GM23248 (cell line): ENCODE results near the gene PSMC5. TPM values are rescaled to one million over a fixed set of nuclear protein-coding genes. Genes with fewer than 3 reads are reported as not detected.
"Not testable (repeated sequence)": the region's sequence is repeated elsewhere in the genome, so short reads cannot be mapped to it uniquely, and the experiment has no call there.

Experiments
- DNase-seq: peaks from one replicate; pipeline ENCODE4 v3.0.0-alpha.2; 2015
- H2AFZ ChIP-seq: fragments of 200-600 bp; sonication (generic); 2 replicates; pipeline ENCODE4 v1.6.1; 2016; ENCODE audit warnings: antibody characterized with exemption
- H3F3A ChIP-seq: fragments of 200-600 bp; sonication (generic); 2 replicates; pipeline ENCODE4 v1.6.1; 2016; ENCODE audit warnings: mild to moderate bottlenecking, antibody characterized with exemption, mixed run types; ENCODE audit not compliant: insufficient read depth
- H3K27ac ChIP-seq: fragments of 200-600 bp; sonication (generic); 2 replicates; pipeline ENCODE4 v1.5.1; 2016; ENCODE audit warnings: mild to moderate bottlenecking
- H3K27me3 ChIP-seq: fragments of 200-600 bp; sonication (generic); replicated peaks from 2 replicates; pipeline ENCODE4 v1.6.1; 2016; ENCODE audit warnings: mild to moderate bottlenecking; ENCODE audit not compliant: insufficient read depth
- H3K36me3 ChIP-seq: fragments of 200-600 bp; sonication (generic); 2 replicates; pipeline ENCODE4 v1.6.1; 2016; ENCODE audit warnings: low read depth, mild to moderate bottlenecking
- H3K4me1 ChIP-seq: fragments of 200-600 bp; sonication (generic); 2 replicates; pipeline ENCODE4 v1.6.1; 2016; ENCODE audit warnings: mild to moderate bottlenecking; ENCODE audit not compliant: insufficient read depth
- H3K4me2 ChIP-seq: fragments of 200-600 bp; sonication (generic); one replicate; pipeline ENCODE4 v1.6.1; 2016; ENCODE audit warnings: mild to moderate bottlenecking; ENCODE audit not compliant: unreplicated experiment
- H3K4me3 ChIP-seq: fragments of 200-600 bp; sonication (generic); 2 replicates; pipeline ENCODE4 v1.5.1; 2016; ENCODE audit warnings: mild to moderate bottlenecking
- H3K79me2 ChIP-seq: fragments of 200-600 bp; sonication (generic); 2 replicates; pipeline ENCODE4 v1.6.1; 2016; ENCODE audit warnings: mild to moderate bottlenecking; ENCODE audit not compliant: insufficient read depth
- H3K9ac ChIP-seq: fragments of 200-600 bp; sonication (generic); 2 replicates; pipeline ENCODE4 v1.6.1; 2016; ENCODE audit warnings: mild to moderate bottlenecking
- H3K9me2 ChIP-seq: fragments of 200-600 bp; sonication (generic); 2 replicates; pipeline ENCODE4 v1.6.1; 2016; ENCODE audit warnings: mixed run types, mild to moderate bottlenecking, moderate library complexity; ENCODE audit not compliant: insufficient read depth
- H3K9me3 ChIP-seq: fragments of 200-600 bp; sonication (generic); one replicate; pipeline ENCODE4 v1.6.1; 2017; ENCODE audit warnings: low read depth
- H4K20me1 ChIP-seq: fragments of 200-600 bp; sonication (generic); 2 replicates; pipeline ENCODE4 v1.6.0; 2016; ENCODE audit not compliant: insufficient read depth
- EZH2 ChIP-seq: fragments of 200-600 bp; sonication (generic); IDR thresholded peaks from 2 replicates; pipeline ENCODE4 v1.6.1; 2018; ENCODE audit warnings: antibody characterized with exemption, mild to moderate bottlenecking; ENCODE audit not compliant: insufficient read depth, poor library complexity, severe bottlenecking
- EZH2phosphoT487 ChIP-seq: fragments of 200-600 bp; sonication (generic); IDR thresholded peaks from 2 replicates; pipeline ENCODE4 v1.6.1; 2018; ENCODE audit warnings: antibody characterized with exemption, moderate library complexity, mild to moderate bottlenecking, low read depth; ENCODE audit not compliant: insufficient read depth
- WGBS, 2 experiments: methylation state at CpG; one replicate each; pipeline ENCODE4 v1.1.6; 2015 to 2017; ENCODE audit warnings: low lambda C conversion rate in 2 of 2, low coverage in 1 of 2; ENCODE audit errors: missing lambda C conversion rate in 2 of 2; 5-methylcytosine and 5-hydroxymethylcytosine counted together
- in situ Hi-C: fragments of 300-500 bp; cut with MboI; formaldehyde crosslinking; loops from 2 replicates; pipeline ENCODE4 v1.15.0; 2020
- polyA plus RNA-seq: library from polyadenylated mRNA; unstranded; fragments of >200 nt; fragmentation: Nextera tagmentation; extraction: Ambion mirVana; gene quantifications from 2 replicates; pipeline ENCODE4 v1.2.1, GENCODE V29; 2016
- total RNA-seq: library from RNA; depleted of rRNA; stranded (reverse); fragments of >200 nt; shearing (Covaris generic); gene quantifications from 2 replicates; pipeline ENCODE4 v1.2.3, GENCODE V29; 2014

Gene PSMC5
- total and polyA plus RNA-seq, 2 experiments from 2014 or later, result 60.5 to 180 TPM

- peaks cover 65% of the 10 kb centered on the region for H3K79me2 ChIP-seq
- H3K9me2 ChIP-seq, result no peaks in the 10 kb centered on the region
- peak overlapping the region; percentile 80 for H3K4me3 ChIP-seq
- no peaks in the 10 kb centered on the region for H3K36me3 ChIP-seq
- peak overlapping the region; percentile 73; the same call in 1 of the 2 replicates for H2AFZ ChIP-seq
- DNase-seq, result peak; percentile 34
- H3K27me3 ChIP-seq, result no peaks in the 10 kb centered on the region
- H3K9me3 ChIP-seq, result no peaks in the 10 kb centered on the region
- WGBS, 2 experiments, result 9 to 13% methylated on average over 4 of the region's 4 CpGs
- H3F3A ChIP-seq, result peaks cover 32% of the 10 kb centered on the region
- peak overlapping the region; percentile 89 for H3K9ac ChIP-seq
- H4K20me1 ChIP-seq, result no peaks in the 10 kb centered on the region
- peak overlapping the region; percentile 79 for H3K4me2 ChIP-seq
- no peak for TF ChIP-seq EZH2
- no peak for TF ChIP-seq EZH2phosphoT487
- peaks cover 38% of the 10 kb centered on the region for H3K4me1 ChIP-seq
- in situ Hi-C loops, result no loop called here
- H3K27ac ChIP-seq, result peak overlapping the region; percentile 69
Observed at GRCh38 chr17:63840591-63841349, 13.5 kb downstream of the PSMC5 start.

GRCh38 chr17:63841350-63842172 is 14.3 kb downstream of the PSMC5 start:
- Histone ChIP-seq H3K4me1 (peaks cover 38% of the 10 kb centered on the region), H3K27me3 (no peaks in the 10 kb centered on the region), H4K20me1 (no peaks in the 10 kb centered on the region), H3K4me2 (peak overlapping the region; percentile 79), H3K27ac (peak overlapping the region; percentile 69), H3K9me3 (no peaks in the 10 kb centered on the region), H2AFZ (peak overlapping the region; percentile 73), H3K4me3 (peak overlapping the region; percentile 80), H3K36me3 (no peaks in the 10 kb centered on the region), H3K79me2 (peaks cover 57% of the 10 kb centered on the region), H3F3A (peaks cover 30% of the 10 kb centered on the region), H3K9me2 (no peaks in the 10 kb centered on the region), H3K9ac (peak overlapping the region; percentile 89)
- in situ Hi-C loops, result no loop called here
- peak; percentile 72 for DNase-seq
- no peak for TF ChIP-seq EZH2phosphoT487
- TF ChIP-seq EZH2, result no peak
- 2% methylated on average over 25 of the region's 26 CpGs for WGBS, 2 experiments

DNA sequence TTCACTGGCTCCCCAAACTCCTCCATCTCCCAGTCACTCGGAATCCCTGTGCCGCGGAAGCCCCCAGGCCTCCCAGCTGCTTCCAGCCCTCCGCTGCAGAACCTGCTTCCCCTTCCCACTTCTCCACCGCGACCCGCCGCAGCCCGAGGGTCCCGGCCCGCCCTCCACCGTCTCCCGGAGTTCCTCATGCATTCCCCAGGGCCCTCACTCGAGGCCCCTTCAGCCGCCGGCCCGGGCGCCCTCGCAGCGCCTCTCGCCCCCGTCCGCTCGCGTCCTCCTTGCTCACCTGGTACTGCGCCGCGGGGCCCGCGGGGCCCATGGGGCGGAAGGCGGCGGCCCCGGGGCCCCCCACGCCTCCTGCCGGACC is 14.9 kb downstream of the PSMC5 start:
- H3K79me2 ChIP-seq, result peaks cover 51% of the 10 kb centered on the region

GRCh38 chr17:63842540-63843386 is 15.5 kb downstream of the PSMC5 start, which contains the start of gene SMARCD2:
Gene SMARCD2, minus strand, starts transcription at chr17:63842685. Its CDS starts 11 bp downstream, at chr17:63842674.
- 1% methylated on average over 69 to 91 of the region's 92 CpGs for WGBS, 2 experiments
- Histone ChIP-seq H3K27me3 (no peaks in the 10 kb centered on the region), H3K27ac (peak within 1 kb of the TSS; percentile 81), H3K36me3 (no peaks in the 10 kb centered on the region), H3K4me3 (peak within 1 kb of the TSS; percentile 80), H2AFZ (peak within 1 kb of the TSS; percentile 86), H3K79me2 (peaks cover 45% of the 10 kb centered on the region), H3K9me2 (no peaks in the 10 kb centered on the region), H3F3A (peaks cover 30% of the 10 kb centered on the region), H4K20me1 (no peaks in the 10 kb centered on the region), H3K4me1 (peaks cover 38% of the 10 kb centered on the region), H3K9ac (peak within 1 kb of the TSS; percentile 89), H3K4me2 (peak within 1 kb of the TSS; percentile 81), H3K9me3 (no peaks in the 10 kb centered on the region)
- in situ Hi-C loops, result no loop called here
- no peak for TF ChIP-seq EZH2
- TF ChIP-seq EZH2phosphoT487, result no peak
- DNase-seq, result peak; percentile 99

More for the DNA sequence above, 14.9 kb downstream of the PSMC5 start:
- Histone ChIP-seq H4K20me1 (no peaks in the 10 kb centered on the region), H3K4me2 (peak overlapping the region; percentile 79), H3K9ac (peak overlapping the region; percentile 89), H2AFZ (peak overlapping the region; percentile 73), H3K4me1 (peaks cover 38% of the 10 kb centered on the region), H3F3A (peaks cover 30% of the 10 kb centered on the region), H3K27me3 (no peaks in the 10 kb centered on the region), H3K27ac (peak overlapping the region; percentile 69), H3K9me2 (no peaks in the 10 kb centered on the region), H3K4me3 (peak overlapping the region; percentile 80), H3K9me3 (no peaks in the 10 kb centered on the region), H3K36me3 (no peaks in the 10 kb centered on the region)
- TF ChIP-seq EZH2 (no peak), EZH2phosphoT487 (no peak)
- no peak for DNase-seq
- in situ Hi-C loops, result no loop called here
- 0 to 1% methylated on average over 17 to 36 of the region's 36 CpGs for WGBS, 2 experiments

GRCh38 chr17:63843387-63843888 is 16.2 kb downstream of the PSMC5 start:
- H3K9me2 ChIP-seq, H4K20me1 ChIP-seq, H3K9me3 ChIP-seq, in situ Hi-C loops, H3K27me3 ChIP-seq, H3K36me3 ChIP-seq: not testable (repeated sequence)
- peak; percentile 85 for DNase-seq
- H3K27ac ChIP-seq, result peak overlapping the region; percentile 81
- peak overlapping the region; percentile 86 for H2AFZ ChIP-seq
- H3K4me1 ChIP-seq, result peaks cover 36% of the 10 kb centered on the region
- H3K4me2 ChIP-seq, result peak overlapping the region; percentile 81
- H3K9ac ChIP-seq, result peak overlapping the region; percentile 77
- H3K4me3 ChIP-seq, result peak overlapping the region; percentile 80
- 1 to 2% methylated on average over 19 of the region's 19 CpGs for WGBS, 2 experiments
- H3F3A ChIP-seq, result peaks cover 30% of the 10 kb centered on the region
- H3K79me2 ChIP-seq, result peaks cover 38% of the 10 kb centered on the region
